GM08714 (cell line): ENCODE results near the gene SPATA2L.
A peak's percentile ranks its signal among the peaks of the same experiment; 100 is the strongest.

Source experiments
- H3K4me3 ChIP-seq: fragments of 200-500 bp; sonication (Bioruptor generic); 2 replicates; pipeline ENCODE4 v1.5.1; 2014; ENCODE audit warnings: mild to moderate bottlenecking, low read length, inconsistent platforms
- ZNF274 ChIP-seq: IDR thresholded peaks from 2 replicates; pipeline ENCODE4 v1.6.1; 2012; ENCODE audit warnings: mild to moderate bottlenecking, low read depth, low read length

Gene SPATA2L, protein sequence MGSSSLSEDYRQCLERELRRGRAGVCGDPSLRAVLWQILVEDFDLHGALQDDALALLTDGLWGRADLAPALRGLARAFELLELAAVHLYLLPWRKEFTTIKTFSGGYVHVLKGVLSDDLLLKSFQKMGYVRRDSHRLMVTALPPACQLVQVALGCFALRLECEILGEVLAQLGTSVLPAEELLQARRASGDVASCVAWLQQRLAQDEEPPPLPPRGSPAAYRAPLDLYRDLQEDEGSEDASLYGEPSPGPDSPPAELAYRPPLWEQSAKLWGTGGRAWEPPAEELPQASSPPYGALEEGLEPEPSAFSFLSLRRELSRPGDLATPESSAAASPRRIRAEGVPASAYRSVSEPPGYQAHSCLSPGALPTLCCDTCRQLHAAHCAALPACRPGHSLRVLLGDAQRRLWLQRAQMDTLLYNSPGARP

DNA sequence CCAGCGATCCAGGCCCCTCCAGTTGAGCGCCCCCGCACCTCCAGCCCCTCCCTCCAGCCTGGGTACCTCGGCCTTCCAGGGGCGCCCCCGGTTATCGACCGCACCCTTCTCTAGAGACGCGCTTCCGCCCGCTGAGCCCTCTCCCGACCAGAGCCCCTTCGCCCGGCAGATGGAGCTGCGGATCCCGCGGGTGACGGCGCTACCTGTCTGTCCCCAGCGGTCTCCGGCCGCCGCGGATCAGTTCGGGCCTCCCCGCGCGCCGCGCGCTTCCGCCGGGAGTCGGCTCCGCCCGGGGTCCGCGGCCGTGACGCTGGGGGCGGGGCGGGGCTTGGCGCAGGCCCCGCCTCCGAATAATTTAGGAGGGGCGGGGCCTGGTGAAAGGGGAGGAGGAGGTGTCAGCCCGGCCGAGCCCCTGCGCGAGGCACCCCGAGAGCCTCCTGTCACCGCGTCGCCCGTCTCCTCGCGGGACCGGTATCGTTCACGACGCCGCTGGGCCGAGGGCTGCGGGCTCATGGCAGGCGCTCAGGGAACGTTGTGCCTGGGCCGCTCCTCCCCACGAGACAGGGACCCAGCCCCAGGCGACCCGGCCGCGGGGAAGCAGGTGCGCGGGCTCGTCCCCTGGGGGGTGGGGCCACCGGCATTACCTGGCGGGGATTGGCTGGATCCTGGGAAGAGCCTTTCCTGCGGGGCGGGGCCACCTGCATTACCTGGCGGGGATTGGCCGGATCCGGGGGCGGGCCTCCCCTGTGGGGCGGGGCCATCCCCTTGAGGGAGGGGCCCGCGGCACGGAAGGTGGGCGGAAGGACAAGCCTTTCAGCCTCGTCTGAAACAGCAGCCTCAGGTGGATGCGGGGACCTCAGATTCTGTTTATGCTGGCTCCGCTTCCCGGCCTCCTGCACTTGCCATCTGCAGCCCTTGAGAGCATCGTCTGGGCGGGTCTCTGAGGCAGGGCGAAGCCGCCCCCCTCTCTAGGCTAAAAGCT lies at the start of gene SPATA2L:
Gene SPATA2L (minus strand): TSS at position 281 of the 982 bp plus-strand sequence. CDS start 473 bp downstream, outside the sequence.
- no peak for TF ChIP-seq ZNF274
- H3K4me3 ChIP-seq = peak within 1 kb of the TSS; percentile 63

DNA sequence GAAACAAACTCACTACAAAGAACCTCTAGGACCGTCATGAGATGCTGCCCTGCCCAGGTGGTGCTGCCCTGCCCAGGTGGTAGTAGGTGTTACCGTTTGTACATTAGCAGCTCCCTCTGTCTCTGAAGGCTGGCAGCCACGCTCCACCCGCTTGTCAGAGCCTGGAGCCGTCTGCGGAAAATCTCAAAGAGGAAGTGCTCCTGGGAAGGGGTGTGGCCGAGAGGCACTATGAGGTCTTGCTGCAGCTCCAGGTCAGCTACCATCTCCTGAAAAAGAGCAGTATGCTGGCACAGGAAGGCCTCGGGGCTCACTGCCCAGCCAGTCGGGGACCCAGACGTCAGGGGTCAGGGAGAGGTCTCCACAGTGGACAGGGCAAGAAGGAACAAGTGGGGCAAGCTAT lies 48.1 kb upstream of the SPATA2L start:
- no peak for TF ChIP-seq ZNF274
- no peak overlapping the region for H3K4me3 ChIP-seq

DNA sequence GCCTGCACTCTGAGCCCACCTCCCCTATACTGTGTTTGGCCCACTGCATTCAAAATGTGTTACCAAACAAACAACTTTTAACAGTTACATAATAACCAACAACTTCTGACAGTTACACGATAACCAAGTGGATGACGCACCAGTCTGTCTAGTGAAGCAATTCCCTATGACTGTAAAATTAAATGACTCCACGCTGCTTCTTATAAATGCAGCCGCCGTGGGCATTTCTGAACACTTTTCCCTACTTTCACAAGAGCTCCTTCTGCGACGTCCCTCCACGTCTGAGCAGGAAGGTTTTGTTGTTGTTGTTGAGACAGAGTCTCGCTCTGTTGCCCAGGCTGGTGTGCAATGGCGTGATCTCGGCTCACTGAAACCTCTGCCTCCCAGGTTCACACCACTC lies 47.4 kb upstream of the SPATA2L start:
- H3K4me3 ChIP-seq = no peak overlapping the region
- TF ChIP-seq ZNF274 = no peak

DNA sequence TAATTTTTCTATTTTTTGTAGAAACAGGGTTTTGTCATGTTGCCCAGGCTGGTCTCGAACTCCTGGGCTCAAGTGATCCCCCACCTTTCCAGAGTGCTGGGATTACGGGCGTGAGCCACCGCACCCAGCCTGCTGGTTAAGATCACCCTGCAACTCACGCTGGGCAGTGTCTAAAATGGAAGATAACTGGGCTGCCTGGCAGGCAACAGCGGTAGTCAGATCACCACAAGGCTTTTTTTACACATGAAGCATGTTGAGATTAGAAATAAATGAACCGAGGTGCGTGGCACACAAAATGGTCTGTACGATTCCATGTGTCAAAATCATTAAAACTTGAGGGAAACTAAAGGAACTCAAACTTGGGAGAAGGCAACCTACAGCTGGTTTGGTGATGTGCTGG lies 46.6 kb upstream of the SPATA2L start:
- no peak for TF ChIP-seq ZNF274
- no peak overlapping the region for H3K4me3 ChIP-seq

DNA sequence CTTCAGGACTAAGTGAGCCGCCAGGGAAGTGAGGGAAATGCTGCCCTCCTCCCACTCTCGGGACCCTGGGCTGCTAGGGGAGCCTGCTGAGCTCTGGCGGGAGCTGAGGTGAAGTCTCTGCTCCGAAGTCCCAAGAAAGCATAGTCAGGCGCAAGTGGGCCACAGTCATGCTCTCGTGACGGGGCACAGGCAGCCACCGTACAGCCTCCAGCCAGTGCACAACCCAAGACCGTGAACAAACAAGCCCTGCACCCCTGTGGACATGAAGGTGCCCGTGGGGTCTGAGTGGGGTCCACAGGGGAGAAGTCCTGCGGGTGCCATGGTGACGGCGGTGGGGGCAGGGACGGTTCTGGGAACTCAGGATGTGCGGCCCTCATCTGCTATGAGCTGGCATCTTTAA lies 44.5 kb upstream of the SPATA2L start:
- H3K4me3 ChIP-seq = no peak overlapping the region
- TF ChIP-seq ZNF274 = no peak

DNA sequence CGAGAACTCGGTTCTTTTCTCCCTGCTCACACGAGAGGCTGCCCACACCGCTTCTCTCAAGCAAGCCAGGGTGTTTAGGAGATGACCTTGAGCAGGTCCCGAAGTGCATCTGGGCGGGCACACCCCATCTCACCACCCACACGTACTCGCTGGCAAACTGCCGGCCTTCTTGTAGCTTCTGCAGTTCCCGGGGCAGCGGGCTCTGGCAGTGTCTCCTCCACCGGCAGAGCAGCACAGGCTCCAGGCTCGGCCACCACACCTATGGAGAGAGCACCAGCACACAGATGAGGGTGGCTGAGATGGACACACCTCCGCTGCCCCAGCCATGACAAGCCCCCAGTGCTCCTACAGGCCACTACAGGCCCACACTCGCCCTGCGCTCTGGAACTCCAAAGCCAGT lies 43.3 kb upstream of the SPATA2L start:
- H3K4me3 ChIP-seq = no peak overlapping the region
- TF ChIP-seq ZNF274 = no peak

DNA sequence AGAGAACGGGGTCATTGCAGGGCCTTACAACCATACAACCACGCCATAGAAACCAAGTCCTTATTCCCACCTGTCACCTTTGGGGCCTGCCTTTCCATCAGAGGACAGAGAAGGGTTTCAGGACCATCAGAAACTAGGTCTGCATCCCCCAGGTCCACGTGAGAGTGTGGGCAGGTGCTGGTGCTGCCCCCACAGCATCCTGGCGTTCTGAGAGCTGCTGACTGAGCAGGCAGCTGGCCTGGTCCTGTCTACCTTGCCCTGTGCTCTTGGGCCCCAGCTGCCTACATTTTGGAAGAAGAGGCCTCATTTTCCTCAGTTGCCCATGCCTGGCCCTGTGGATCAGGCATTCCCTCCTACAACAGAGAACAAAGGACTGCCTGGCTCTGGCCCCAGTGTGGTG lies 41.4 kb upstream of the SPATA2L start:
- H3K4me3 ChIP-seq = no peak overlapping the region
- no peak for TF ChIP-seq ZNF274

DNA sequence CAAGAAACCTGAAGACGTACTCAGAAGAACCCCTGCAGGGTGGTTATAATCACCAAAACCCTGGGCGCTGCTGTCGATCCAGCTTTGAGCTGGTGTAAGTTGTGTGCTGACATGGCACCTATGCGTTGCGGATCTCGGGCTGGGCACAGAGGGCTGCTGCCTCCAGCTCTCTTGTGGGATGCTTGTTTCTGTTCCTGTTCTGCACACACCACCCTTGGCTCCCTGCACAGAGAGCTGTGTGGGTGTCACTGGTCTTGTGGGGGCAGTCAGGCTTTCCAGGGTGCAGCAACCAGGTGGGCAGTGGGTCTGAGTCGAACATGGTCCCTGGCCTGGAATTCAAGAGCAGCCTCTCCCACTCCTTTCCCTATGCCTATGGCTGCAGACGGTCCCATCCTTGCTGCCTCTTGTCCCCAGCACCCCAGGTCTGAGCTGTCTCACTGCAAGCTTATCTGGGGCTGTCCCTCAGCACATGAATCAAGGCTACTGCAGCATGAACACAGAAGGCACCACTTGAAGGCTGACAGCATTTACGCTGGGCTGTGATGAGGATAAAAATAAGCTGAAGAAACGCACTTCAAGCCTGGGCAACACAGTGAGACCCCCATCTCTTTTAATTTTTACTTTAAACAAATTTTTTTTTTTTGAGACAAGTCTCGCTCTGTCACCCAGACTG lies 40.0 kb upstream of the SPATA2L start:
- TF ChIP-seq ZNF274 = no peak
- H3K4me3 ChIP-seq = no peak overlapping the region

DNA sequence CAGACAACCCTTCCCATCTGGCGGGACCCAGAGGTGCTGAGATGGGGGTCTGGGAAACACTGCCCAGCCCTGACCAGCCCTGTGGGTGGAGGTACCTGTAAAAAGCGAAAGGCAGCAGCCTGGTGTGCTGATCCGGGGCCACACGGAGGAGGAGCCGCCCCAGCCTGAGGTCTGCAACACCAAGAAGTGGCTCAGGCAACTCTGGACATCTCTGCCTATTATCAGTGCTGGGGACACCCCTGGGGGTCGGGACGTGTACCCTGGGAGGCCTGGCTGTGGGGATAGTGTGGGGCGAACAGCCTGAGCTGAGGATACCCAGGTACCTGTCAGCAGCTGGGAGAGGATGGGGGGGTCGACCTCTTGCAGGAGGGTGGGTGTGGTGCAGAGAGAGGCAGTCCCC lies 37.9 kb upstream of the SPATA2L start:
- H3K4me3 ChIP-seq = no peak overlapping the region
- TF ChIP-seq ZNF274 = no peak

DNA sequence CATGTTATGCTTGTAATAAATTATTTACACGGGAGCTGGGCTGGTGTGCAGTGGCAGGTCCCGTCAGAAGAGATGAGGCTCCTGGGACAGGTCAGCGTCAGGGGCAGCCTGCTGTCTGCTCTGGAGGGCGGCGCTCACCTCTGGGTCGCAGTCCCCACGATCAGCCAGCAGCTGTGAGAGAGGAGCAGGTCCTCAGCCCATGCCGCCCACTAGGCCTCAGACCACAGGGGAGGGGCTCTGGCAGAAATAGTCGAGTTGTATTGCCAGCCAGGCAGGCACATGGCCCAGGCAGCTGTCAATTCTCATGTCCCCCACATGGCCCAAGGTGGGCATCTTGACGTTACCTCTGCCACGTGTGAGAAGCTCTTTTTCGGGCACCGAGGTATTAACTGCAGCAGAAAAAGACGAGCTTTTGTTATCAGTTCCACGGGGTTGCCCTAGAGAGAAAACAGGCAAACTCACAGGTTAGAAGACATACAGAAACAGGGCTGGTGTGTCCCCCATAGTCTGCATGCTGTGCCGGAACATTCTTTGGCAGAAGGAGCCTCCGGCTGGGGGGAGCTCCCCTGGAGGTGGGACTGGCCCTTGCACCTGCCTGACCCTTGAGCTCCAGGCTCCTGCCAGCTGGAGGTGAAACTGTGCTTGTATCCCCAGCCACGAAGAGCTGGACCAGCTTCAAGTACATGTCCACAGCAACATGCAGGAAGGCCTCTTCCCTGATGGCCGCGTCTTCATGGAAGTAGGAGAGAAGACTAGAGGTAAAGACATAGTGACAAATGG lies 37.2 kb upstream of the SPATA2L start:
- TF ChIP-seq ZNF274 = no peak
- no peak overlapping the region for H3K4me3 ChIP-seq

DNA sequence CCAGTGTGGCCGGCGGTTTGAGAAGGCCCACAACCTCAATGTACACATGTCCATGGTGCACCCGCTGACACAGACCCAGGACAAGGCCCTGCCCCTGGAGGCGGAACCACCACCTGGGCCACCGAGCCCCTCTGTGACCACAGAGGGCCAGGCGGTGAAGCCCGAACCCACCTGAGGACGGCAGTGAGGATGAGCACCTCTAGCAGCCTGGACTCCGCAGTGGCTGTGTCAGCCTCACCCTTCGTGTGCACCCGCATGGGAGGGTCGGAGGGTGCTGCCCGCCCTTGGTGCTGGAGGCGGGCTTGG lies 36.5 kb upstream of the SPATA2L start:
- no peak for TF ChIP-seq ZNF274
- H3K4me3 ChIP-seq = no peak overlapping the region

DNA sequence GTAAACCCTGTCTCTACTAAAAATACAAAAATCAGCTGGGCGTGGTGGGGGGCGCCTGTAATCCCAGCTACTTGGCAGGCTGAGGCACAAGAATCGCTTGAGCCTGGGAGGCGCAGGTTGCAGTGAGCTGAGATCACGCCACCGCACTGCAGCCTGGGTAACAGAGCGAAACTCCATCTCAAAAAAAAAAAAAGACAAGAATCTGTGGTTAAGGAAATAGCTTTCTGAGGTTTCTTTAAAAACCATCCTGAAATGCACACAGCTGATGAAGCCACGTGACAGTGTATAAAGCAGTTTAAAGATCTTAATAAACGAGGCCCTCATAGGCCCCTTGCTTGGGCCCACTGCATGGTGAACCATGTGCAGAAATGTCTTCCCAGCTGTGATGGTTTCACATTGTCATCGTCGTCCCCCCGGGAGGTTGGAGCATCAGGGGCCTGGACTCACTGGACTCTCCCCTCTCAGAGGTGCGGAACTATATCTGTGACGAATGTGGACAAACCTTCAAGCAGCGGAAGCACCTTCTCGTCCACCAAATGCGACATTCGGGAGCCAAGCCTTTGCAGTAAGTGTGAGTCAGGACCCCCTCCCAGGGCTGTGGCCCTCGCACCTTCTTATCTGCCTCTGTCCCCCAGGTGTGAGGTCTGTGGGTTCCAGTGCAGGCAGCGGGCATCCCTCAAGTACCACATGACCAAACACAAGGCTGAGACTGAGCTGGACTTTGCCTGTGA lies 36.0 kb upstream of the SPATA2L start:
- H3K4me3 ChIP-seq = no peak overlapping the region
- TF ChIP-seq ZNF274 = no peak

DNA sequence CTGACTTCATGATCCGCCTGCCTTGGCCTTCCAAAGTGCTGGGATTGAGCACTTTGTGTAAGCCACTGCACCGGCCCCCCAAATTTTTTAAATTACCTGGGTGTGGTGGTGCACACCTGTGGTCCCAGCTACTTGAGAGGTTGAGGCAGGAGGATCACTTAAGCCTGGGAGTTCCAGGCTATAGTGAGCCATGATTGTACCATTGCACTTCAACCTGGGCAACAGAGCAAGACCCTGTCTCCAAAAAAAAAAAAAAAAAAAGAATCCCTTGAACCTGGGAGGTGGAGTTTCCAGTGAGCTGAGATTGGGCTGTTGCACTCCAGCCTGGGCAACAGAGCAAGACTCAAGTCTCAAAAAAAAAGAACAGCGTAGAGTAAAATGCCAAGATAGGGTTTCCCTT lies 35.0 kb upstream of the SPATA2L start:
- no peak for TF ChIP-seq ZNF274
- no peak overlapping the region for H3K4me3 ChIP-seq

DNA sequence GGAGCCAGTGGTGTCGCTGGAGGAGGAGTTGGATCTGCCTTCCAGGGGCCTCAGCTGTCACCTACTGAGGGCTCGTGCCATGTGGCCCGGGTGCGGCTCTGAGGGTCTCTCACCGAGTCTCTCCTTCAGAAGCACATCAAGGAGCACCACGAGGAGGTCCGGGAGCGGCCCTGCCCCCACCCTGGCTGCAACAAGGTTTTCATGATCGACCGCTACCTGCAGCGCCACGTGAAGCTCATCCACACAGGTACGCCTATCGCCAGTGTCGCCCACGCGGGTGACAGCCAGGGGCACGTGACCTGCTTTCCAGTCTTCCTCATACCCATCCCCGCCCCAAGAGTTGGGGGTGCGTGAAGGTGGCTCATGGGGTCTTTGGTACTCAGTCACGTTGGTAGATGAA lies 32.3 kb upstream of the SPATA2L start:
- no peak overlapping the region for H3K4me3 ChIP-seq
- no peak for TF ChIP-seq ZNF274
